Measurements from ENCODE around the gene NDUFC1. TPM values are rescaled to one million over a fixed set of nuclear protein-coding genes. Genes with fewer than 3 reads are reported as not detected.

NDUFC1 gene
- total and polyA plus RNA-seq, 2 of the 8 experiments (the other 6 are each of a cell fraction or from before 2014, with no cell fraction given) = 41.9 to 62.0 TPM

DNA sequence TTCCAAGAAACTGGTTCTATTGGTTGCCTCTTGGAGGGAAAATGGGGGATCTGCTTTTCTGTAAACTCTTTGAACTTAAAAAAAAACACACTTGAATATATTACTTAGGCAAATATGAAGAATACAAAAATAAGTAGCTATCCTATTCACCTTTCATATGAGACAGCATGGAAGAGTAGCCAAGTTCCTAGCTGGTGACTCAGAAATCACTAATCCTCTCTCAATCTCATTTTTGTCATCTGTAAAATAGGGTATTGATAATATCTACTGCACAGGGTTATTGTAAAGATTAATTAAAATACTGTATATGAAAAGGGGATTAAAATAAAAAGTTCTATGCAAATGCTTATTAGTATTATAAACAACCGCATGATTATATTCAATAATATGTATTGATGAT is 35.0 kb downstream of the NDUFC1 start (continued):
- TF ChIP-seq KDM4A (IDR thresholded peaks at IDR 0.05; ENCODE audit: low read depth, low read length, severe bottlenecking) (no peak), GABPA (IDR thresholded peaks at IDR 0.05; ENCODE audit: borderline replicate concordance, insufficient read depth, low read length) (no peak)
